ENCODE data around the gene AGMO.

AGMO gene

DNA sequence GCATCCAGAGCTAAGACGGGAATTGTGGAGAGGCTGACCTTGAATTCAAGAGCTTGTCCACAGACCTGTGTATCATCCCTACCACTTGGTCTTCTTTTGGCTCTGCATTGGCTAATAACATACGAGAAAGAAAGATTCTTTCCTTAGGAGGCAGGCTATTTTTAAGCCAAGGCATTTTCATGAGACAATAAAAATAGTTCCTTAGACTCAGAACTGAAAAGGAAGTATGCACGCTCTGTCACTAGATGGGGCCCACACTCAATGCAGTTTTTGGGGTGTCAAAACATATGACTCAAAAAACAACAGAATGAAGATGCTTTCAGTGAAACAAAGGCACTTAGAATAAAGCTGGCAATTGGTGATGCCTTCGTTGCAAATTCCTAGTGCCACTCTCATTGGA, 393.3 kb downstream of the AGMO start:
- H2AFZ ChIP-seq (ENCODE audit: low read length) = no peak overlapping the region
- no peak overlapping the region for H3K4me2 ChIP-seq (ENCODE audit: low read depth, low read length)
- H3K9me3 ChIP-seq (replicated peaks; ENCODE audit: insufficient read depth, low read length) = no peaks in the 10 kb centered on the region
- no peaks in the 10 kb centered on the region for H3K27me3 ChIP-seq (replicated peaks; ENCODE audit: insufficient read depth, low read length)
- no peak for DNase-seq
- no peak overlapping the region for H3K9ac ChIP-seq (ENCODE audit: low read length)
- no peak overlapping the region for H3K27ac ChIP-seq (ENCODE audit: low read length)
- H3K9me2 ChIP-seq (replicated peaks; ENCODE audit: insufficient read depth, low read length) = no peaks in the 10 kb centered on the region
- H3K36me3 ChIP-seq (replicated peaks; ENCODE audit: insufficient read depth, low read length) = no peaks in the 10 kb centered on the region
- H3K4me1 ChIP-seq (ENCODE audit: low read length) = no peaks in the 10 kb centered on the region
- H3K4me3 ChIP-seq (ENCODE audit: low read length) = no peak overlapping the region
- TF ChIP-seq EZH2 (optimal IDR thresholded peaks at IDR 0.05; ENCODE audit: low read depth, low read length) (no peak), EZH2phosphoT487 (IDR thresholded peaks at IDR 0.05; ENCODE audit: low read length) (no peak)
- TF ChIP-seq, protein P1, sequence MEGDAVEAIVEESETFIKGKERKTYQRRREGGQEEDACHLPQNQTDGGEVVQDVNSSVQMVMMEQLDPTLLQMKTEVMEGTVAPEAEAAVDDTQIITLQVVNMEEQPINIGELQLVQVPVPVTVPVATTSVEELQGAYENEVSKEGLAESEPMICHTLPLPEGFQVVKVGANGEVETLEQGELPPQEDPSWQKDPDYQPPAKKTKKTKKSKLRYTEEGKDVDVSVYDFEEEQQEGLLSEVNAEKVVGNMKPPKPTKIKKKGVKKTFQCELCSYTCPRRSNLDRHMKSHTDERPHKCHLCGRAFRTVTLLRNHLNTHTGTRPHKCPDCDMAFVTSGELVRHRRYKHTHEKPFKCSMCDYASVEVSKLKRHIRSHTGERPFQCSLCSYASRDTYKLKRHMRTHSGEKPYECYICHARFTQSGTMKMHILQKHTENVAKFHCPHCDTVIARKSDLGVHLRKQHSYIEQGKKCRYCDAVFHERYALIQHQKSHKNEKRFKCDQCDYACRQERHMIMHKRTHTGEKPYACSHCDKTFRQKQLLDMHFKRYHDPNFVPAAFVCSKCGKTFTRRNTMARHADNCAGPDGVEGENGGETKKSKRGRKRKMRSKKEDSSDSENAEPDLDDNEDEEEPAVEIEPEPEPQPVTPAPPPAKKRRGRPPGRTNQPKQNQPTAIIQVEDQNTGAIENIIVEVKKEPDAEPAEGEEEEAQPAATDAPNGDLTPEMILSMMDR (IDR thresholded peaks at IDR 0.05; ENCODE audit: low read length) = no peak
- no peaks in the 10 kb centered on the region for H3K79me2 ChIP-seq (ENCODE audit: low read length)
- H3F3A ChIP-seq (ENCODE audit: insufficient read depth, low read length) = no peaks in the 10 kb centered on the region
- H4K20me1 ChIP-seq (ENCODE audit: insufficient read depth, low read length) = no peaks in the 10 kb centered on the region

DNA sequence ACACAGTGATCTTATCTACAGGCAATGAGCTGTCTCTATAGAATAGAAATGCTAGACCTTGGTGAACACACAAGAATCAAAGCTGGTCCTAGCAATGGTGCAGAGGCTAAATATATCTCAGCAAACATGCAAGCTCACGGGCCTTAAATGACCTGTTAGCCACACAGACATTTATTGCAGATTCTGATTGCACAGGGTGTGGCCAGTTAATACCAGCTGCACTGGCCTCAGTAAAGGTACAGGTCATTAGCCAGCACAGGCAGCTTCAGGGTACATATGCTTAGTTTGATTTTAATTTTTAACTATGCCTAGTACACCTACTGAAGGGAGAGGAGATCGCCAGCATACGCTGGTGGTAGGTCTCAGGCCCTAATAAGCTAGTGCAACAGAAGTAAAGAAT, 393.9 kb downstream of the AGMO start:
- Histone ChIP-seq H3K36me3 (replicated peaks; ENCODE audit: insufficient read depth, low read length) (no peaks in the 10 kb centered on the region), H3K9me3 (replicated peaks; ENCODE audit: insufficient read depth, low read length) (no peaks in the 10 kb centered on the region), H3K4me2 (ENCODE audit: low read depth, low read length) (no peak overlapping the region), H3K4me3 (ENCODE audit: low read length) (no peak overlapping the region), H3F3A (ENCODE audit: insufficient read depth, low read length) (no peaks in the 10 kb centered on the region), H3K79me2 (ENCODE audit: low read length) (no peaks in the 10 kb centered on the region), H4K20me1 (ENCODE audit: insufficient read depth, low read length) (no peaks in the 10 kb centered on the region), H3K4me1 (ENCODE audit: low read length) (no peaks in the 10 kb centered on the region), H2AFZ (ENCODE audit: low read length) (no peak overlapping the region), H3K9ac (ENCODE audit: low read length) (no peak overlapping the region), H3K27ac (ENCODE audit: low read length) (no peak overlapping the region), H3K27me3 (replicated peaks; ENCODE audit: insufficient read depth, low read length) (no peaks in the 10 kb centered on the region), H3K9me2 (replicated peaks; ENCODE audit: insufficient read depth, low read length) (no peaks in the 10 kb centered on the region)
- TF ChIP-seq EZH2phosphoT487 (IDR thresholded peaks at IDR 0.05; ENCODE audit: low read length) = no peak
- TF ChIP-seq, protein P1 (IDR thresholded peaks at IDR 0.05; ENCODE audit: low read length) = no peak
- TF ChIP-seq EZH2 (optimal IDR thresholded peaks at IDR 0.05; ENCODE audit: low read depth, low read length) = no peak
- DNase-seq = no peak

DNA sequence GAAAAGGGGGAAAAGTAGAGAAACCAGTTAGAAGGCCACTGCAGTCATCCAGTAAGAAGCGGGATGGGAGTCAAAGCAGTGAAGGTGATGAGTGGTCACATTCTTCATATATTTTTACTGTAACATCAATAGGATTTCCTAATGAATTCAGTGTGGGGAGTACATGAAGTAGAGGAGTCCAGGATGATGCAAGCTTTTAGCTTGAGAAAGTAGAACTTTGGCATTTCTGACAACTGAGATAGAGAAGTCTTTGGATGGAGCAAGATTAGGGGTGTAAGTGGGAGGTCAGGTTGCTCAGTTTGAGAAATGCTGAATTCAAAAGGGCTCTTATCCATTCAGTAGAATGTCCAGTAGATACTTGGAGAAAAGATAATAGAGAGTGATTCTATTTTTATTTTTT, 395.2 kb downstream of the AGMO start:
- Histone ChIP-seq H3K9me2 (replicated peaks; ENCODE audit: insufficient read depth, low read length) (no peaks in the 10 kb centered on the region), H3K27me3 (replicated peaks; ENCODE audit: insufficient read depth, low read length) (no peaks in the 10 kb centered on the region), H3K36me3 (replicated peaks; ENCODE audit: insufficient read depth, low read length) (no peaks in the 10 kb centered on the region), H3K9me3 (replicated peaks; ENCODE audit: insufficient read depth, low read length) (no peaks in the 10 kb centered on the region), H4K20me1 (ENCODE audit: insufficient read depth, low read length) (no peaks in the 10 kb centered on the region), H3F3A (ENCODE audit: insufficient read depth, low read length) (no peaks in the 10 kb centered on the region), H3K27ac (ENCODE audit: low read length) (no peak overlapping the region), H3K79me2 (ENCODE audit: low read length) (no peaks in the 10 kb centered on the region), H3K4me1 (ENCODE audit: low read length) (no peaks in the 10 kb centered on the region), H2AFZ (ENCODE audit: low read length) (no peak overlapping the region), H3K4me2 (ENCODE audit: low read depth, low read length) (no peak overlapping the region), H3K9ac (ENCODE audit: low read length) (no peak overlapping the region), H3K4me3 (ENCODE audit: low read length) (no peak overlapping the region)
- TF ChIP-seq EZH2phosphoT487 (IDR thresholded peaks at IDR 0.05; ENCODE audit: low read length) (no peak), EZH2 (optimal IDR thresholded peaks at IDR 0.05; ENCODE audit: low read depth, low read length) (no peak)
- TF ChIP-seq, protein P1 (IDR thresholded peaks at IDR 0.05; ENCODE audit: low read length) = no peak
- DNase-seq = no peak
